ENCODE data around the gene ABCG2. TPM values are rescaled to one million over a fixed set of nuclear protein-coding genes. Genes with fewer than 3 reads are reported as not detected.

The ABCG2 gene
- total RNA-seq, 1 experiment from 2014 or later = 3.8 TPM

DNA sequence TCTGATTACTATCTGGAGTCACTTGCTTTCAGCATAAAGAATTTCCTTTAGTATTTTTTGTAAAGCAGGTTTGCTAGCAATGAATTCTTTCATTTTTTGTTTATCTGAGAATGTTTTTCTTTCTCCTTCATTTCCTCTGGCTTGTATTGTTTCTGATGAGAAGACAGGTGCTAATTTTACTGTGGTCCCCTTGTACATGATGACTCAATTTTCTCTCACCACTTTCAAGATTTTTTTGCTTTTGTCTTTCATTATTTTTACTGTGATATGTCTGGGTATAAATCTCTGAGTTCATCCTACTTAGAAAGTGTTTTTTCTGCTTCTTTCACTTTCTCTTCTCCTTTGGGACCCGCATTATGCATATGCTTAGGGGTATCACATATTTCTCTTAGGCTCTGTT lies 88.4 kb downstream of the ABCG2 start:
- Mint-ChIP-seq H3K27ac (no peak overlapping the region), H3K4me1 (no peaks in the 10 kb centered on the region), H3K27me3 (ENCODE audit: low read depth) (no peaks in the 10 kb centered on the region), H3K36me3 (peaks cover 80% of the 10 kb centered on the region), H3K4me3 (no peak overlapping the region), H3K9me3 (peaks cover 5% of the 10 kb centered on the region)
- no peak for TF ChIP-seq AFF4 (CRISPR knock-in tag; IDR thresholded peaks at IDR 0.05; ENCODE audit: borderline replicate concordance)
- no peak for TF ChIP-seq CBFB (CRISPR knock-in tag; IDR thresholded peaks at IDR 0.05; ENCODE audit: low read depth)
- TF ChIP-seq, protein P1, sequence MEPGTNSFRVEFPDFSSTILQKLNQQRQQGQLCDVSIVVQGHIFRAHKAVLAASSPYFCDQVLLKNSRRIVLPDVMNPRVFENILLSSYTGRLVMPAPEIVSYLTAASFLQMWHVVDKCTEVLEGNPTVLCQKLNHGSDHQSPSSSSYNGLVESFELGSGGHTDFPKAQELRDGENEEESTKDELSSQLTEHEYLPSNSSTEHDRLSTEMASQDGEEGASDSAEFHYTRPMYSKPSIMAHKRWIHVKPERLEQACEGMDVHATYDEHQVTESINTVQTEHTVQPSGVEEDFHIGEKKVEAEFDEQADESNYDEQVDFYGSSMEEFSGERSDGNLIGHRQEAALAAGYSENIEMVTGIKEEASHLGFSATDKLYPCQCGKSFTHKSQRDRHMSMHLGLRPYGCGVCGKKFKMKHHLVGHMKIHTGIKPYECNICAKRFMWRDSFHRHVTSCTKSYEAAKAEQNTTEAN (CRISPR knock-in tag; IDR thresholded peaks at IDR 0.05) = no peak
- no peak for TF ChIP-seq TEAD1 (CRISPR knock-in tag; IDR thresholded peaks at IDR 0.05)
- ChIA-PET POLR2A (no interaction called here), CTCF (interaction anchor here (1.2 kb wide), 1 partner anchor 445 kb away, joined by 4 read pairs; no protein-coding TSS in a partner anchor)
- DNase-seq (ENCODE audit: low spot score) (no peak), ATAC-seq (no peak)

GRCh38 chr4:88064410-88064809 lies 94.0 kb downstream of the ABCG2 start:
- Mint-ChIP-seq H3K36me3 (peaks cover 68% of the 10 kb centered on the region), H3K27me3 (ENCODE audit: low read depth) (no peaks in the 10 kb centered on the region), H3K27ac (no peak overlapping the region), H3K4me1 (no peaks in the 10 kb centered on the region), H3K4me3 (no peak overlapping the region), H3K9me3 (no peaks in the 10 kb centered on the region; the same call in 1 of the 2 replicates)
- no peak for TF ChIP-seq NR3C1 (CRISPR knock-in tag; conservative IDR thresholded peaks at IDR 0.05; ENCODE audit: low read depth)
- no peak for TF ChIP-seq OVOL2 (CRISPR knock-in tag; IDR thresholded peaks at IDR 0.05; ENCODE audit: borderline replicate concordance)
- TF ChIP-seq AR (CRISPR knock-in tag; IDR thresholded peaks at IDR 0.05) = no peak
- no peak for TF ChIP-seq PREB (CRISPR knock-in tag; IDR thresholded peaks at IDR 0.05; ENCODE audit: borderline replicate concordance)
- no peak for TF ChIP-seq PRDM15 (CRISPR knock-in tag; IDR thresholded peaks at IDR 0.05)
- TF ChIP-seq, protein P2, sequence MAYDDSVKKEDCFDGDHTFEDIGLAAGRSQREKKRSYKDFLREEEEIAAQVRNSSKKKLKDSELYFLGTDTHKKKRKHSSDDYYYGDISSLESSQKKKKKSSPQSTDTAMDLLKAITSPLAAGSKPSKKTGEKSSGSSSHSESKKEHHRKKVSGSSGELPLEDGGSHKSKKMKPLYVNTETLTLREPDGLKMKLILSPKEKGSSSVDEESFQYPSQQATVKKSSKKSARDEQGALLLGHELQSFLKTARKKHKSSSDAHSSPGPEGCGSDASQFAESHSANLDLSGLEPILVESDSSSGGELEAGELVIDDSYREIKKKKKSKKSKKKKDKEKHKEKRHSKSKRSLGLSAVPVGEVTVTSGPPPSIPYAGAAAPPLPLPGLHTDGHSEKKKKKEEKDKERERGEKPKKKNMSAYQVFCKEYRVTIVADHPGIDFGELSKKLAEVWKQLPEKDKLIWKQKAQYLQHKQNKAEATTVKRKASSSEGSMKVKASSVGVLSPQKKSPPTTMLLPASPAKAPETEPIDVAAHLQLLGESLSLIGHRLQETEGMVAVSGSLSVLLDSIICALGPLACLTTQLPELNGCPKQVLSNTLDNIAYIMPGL (CRISPR knock-in tag; IDR thresholded peaks at IDR 0.05) = no peak
- no peak for TF ChIP-seq TEAD1 (CRISPR knock-in tag; IDR thresholded peaks at IDR 0.05)
- no peak for TF ChIP-seq ZNF423 (CRISPR knock-in tag; IDR thresholded peaks at IDR 0.05)
- TF ChIP-seq ZNF121 (CRISPR knock-in tag; IDR thresholded peaks at IDR 0.05) = no peak
- ATAC-seq (no peak), DNase-seq (ENCODE audit: low spot score) (no peak)
- ChIA-PET POLR2A (no interaction called here), CTCF (interaction anchor here (0.7 to 1.4 kb wide), 4 partner anchors 31 to 212 kb away, joined by 3 to 7 read pairs (median 3); no protein-coding TSS in a partner anchor)

Data from WTC11 (cell line).